GM18868 (cell line): ENCODE measurements around the gene LYPD4.

ENCODE experiments used
- ATAC-seq: cut with Tn5 transposase; IDR thresholded peaks from one replicate; pipeline ENCODE4 v1.9.1; 2021; ENCODE audit warnings: mild to moderate bottlenecking, moderate library complexity; ENCODE audit not compliant: unreplicated experiment

Gene LYPD4, protein sequence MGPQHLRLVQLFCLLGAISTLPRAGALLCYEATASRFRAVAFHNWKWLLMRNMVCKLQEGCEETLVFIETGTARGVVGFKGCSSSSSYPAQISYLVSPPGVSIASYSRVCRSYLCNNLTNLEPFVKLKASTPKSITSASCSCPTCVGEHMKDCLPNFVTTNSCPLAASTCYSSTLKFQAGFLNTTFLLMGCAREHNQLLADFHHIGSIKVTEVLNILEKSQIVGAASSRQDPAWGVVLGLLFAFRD

DNA sequence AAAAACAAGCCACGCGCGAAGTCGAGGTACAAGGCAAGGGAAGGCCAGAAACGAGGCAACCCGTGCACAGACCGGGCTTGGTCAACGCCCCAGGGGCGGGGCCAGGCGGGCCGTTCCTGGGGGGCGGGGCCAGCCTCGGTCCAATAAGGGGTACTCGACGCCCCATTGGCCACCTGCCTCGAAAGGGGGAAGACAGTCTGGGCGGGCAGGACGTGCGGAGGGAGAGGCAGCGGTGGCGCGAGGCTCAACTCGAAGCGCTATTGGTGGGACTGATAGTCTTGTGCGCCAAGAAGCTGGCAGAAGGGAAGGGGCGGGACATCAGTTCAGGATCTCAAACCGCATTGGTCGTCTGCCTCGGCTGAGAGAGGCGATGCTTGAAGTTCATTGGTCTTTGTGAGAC lies at the start of gene LYPD4:
Gene LYPD4 (minus strand): TSS at position 83 of the 400 bp plus-strand sequence. CDS start 5,398 bp downstream, outside the sequence.
- ATAC-seq: no peak

DNA sequence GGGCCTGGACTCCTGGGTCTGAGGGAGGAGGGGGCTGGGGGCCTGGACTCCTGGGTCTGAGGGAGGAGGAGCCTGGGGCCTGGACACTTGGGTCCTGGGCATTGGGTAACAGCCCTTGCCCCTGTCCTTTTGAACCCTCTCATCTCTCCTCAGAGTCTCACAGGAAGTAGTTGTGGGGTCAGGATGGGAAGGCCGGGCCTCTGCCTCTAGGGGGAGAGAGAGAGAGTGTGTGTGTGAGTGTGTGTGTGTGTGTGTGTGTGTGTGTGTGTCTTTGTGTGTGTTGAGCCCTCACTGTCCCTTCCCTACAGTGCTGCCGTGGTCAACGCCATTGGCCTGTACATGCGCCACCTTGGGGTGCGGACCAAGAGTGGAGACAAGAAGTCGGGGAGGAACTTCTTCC lies 49.4 kb upstream of the LYPD4 start:
- ATAC-seq: no peak

DNA sequence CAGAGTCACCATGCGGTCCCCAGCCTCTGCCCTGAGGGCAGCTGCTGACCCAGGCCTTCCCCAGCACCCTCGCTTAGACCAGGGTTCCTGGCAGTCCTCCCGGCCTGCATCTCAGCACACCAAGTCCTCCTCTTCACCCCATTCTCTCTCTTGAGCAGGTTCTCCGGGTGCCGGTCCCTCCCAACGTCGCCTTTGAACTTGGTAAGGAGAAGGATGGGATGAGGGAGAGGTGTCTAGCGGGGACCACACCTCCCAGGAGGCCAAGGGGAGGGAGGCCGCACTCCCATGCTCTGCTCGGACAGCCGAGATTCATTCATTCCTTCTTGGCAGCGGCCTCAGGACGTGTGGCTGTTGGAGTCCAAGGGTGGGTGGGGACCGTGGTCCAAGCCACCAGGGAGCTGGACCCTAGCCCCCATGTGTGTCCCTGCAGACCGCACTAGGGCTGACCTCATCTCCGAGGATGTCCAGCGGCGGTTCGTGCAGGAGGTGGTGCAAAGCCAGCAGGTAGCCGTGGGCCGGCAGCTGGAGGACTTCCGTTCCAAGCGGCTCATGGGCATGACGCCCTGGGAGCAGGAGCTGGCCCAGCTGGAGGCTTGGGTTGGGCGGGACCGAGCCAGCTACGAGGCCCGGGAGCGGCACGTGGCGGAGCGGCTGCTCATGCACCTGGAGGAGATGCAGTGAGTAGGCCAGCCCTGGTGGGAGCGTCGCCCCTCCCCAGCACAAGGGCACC lies 47.9 kb upstream of the LYPD4 start:
- ATAC-seq: no peak

DNA sequence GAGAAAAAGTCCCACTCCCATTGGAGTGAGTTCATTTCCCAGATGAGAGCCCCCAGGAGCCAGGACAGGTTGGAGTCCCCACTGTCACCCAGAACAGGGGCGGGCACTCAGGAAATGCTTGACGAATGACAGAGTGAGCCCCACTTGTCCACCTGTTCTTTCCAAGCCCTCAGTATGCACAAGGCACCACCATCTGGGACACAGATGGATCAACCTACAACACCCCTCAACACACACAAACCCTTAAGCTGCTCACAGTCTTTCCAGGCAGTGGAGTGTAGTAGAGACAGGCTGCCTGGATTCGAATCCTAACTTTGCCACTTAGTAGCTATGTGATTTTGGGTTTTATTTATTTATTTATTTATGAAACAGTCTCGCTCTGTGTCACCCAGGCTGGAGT lies 46.5 kb upstream of the LYPD4 start:
- ATAC-seq: no peak

DNA sequence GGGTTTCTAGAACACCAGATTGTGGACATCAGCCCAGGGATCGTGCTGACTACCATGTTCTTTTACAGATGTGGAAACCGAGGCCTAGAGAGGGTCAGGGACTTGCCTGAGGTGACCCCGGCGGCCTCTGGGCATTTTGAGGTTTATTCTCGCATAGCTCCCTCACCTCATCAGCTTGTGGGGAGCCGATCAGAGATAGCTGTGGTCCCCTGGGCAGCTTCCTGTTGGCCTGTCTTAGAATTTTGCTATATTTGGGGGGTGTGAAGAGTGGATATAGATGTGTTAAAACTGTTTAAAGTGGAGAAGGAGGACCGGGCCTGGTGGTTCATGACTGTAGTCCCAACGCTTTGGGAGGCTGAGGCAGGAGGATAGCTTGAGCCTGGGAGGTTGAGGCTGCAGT lies 45.4 kb upstream of the LYPD4 start:
- ATAC-seq: no peak

DNA sequence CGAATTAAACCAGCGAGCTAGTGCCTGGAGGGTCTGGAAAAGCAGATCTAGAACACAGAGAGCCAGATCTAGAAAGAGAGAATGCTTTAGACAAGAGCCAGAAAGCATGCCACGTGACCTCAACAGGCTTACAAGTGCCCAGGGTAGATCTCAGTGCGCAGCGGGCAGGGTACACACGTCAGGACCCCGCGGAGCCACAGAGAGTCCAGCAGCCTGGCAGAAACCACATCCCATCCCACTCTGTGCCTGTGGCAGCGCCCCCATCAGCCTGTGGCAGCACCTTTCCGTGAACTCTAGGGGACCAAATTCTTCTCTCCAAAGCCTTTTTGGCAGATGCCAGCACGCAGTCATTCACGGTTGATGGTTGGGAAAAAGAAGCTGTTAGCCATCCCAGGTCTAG lies 44.4 kb upstream of the LYPD4 start:
- no peak for ATAC-seq

DNA sequence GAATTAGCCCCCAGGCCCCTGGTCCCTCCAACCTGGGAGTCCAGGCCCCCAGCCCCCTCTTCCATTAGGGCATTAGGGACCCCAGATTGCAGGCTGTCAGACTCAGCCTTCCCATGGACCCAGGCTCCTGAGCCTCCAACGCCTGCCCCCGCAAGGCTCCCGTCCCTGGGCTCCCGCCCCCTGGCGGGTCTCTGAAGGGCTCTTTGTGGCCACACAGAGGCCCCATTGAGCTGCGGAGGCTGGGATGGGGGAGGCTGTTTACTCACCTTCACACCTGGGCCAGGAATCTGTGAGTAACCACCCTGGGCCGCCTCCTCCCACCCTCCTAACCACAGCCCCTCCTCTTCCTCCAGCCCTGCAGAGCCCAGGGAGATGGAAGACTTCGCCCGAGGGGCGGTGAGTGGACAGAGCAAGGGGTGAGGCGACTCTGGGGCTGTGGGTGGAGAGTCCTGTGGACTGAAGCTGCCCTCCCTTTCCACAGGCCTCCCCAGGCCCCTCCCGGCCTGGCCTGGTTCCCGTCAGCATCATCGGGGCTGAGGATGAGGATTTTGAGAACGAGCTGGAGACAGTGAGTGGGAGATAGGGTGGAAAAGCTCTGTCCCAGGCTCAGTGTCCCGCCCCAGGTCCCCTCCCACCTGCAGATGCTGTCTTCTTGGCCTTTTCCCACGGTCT lies 43.4 kb upstream of the LYPD4 start:
- no peak for ATAC-seq

DNA sequence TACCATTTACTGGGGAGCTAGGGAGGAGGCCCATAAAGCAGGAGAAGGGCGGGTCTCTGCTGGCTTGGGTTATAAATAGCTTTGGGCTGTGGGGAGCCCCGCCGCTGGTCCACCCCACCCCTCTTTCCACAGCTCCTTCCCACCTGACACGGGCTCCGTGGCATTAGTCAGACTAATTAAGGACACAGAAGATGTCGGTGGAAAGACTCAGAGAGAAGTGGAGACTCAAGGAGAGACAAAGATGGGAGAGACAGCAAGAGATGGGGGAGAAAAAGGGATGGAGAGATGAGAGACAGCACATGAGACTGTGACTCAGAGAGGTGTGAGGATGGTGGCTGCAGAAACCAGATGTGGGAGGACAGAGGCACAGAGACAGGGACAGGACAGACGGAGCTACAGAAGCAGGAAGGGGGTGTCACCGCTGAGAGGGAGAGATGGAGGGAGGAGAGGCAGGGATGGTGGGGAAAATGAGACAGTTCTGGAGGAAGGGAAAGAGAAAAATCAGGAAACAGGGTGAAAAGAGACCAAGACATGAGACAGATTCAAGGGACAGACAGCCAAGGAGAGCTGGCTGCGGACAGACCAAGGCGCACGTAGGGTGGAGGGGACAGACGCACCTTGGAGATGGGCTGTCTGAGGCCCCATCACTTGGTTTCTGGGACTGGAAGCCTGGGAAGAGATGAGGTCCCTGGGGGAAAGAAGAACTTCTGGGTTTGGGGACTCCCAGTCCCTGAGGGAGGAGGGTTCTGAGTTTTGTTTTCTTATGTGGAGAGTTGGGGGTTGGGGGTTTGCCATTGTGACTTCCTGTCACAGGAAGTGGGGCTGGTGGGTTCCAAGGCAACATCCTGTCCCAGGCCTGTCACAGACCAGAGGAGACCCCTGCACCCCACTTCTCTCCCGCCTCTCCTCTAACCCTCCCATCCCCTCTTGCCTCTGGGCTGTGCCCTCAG lies 42.6 kb upstream of the LYPD4 start:
- no peak for ATAC-seq

DNA sequence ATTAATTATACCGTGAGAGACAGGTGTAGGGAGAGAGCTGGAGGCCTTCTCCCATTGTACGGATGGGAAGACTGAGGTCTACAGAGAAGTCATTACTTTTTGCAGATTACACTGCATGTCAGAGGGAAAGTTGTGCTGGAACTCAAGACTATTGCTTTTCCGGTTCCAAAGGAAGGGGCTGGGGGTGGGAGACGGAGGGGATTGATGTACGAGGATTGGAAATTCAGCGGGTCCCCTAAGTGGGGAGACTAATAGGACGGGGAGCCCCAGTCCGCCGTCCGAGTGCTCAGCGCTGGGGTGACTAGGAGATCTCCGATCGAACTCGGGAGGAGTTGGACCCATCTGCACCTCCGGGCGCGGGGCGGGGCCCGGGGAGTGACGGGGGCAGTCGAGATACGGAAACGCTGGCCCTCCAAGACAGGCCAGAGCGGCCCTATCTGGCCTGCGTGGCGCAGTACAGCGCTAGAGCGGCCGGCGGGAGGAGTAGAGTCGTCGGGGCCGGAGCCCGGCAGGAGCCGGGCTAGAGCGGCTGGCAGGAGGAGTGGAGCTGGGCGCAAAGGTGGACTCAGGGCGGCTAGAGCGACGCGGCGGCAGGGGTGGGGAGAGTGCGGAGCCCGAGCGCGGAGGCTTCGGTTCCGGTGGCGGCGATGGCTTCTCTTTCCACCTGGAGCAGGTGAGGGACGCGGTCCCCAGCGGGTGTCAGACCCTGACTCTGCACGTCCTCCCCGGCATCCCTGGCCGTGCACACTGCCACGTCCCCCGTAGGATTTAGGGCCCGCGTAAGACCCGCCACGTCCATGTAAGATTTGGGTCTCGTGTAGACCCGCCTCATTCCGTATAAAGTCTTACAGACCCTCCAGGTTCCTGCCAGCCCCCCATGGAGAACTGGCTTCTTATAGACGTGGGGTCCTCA lies 39.6 kb upstream of the LYPD4 start:
- peak; percentile 82 for ATAC-seq

DNA sequence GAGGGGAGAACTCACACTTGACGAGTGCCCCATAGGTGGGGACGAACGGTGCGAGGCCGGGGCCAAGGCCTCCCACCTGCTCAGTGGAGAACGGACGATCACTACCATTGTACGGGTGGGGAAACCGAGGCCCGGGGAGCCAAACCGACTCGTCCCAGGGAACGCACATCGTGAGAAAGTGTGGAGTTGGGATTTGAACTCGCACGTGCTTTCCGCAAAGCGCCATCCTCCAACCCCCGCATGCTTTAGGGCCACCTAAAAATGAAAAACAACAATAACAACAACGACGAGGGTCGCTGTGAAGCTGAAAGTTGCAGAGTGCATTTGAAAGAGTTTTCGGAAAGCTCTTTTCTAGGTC lies 39.0 kb upstream of the LYPD4 start:
- ATAC-seq: no peak

DNA sequence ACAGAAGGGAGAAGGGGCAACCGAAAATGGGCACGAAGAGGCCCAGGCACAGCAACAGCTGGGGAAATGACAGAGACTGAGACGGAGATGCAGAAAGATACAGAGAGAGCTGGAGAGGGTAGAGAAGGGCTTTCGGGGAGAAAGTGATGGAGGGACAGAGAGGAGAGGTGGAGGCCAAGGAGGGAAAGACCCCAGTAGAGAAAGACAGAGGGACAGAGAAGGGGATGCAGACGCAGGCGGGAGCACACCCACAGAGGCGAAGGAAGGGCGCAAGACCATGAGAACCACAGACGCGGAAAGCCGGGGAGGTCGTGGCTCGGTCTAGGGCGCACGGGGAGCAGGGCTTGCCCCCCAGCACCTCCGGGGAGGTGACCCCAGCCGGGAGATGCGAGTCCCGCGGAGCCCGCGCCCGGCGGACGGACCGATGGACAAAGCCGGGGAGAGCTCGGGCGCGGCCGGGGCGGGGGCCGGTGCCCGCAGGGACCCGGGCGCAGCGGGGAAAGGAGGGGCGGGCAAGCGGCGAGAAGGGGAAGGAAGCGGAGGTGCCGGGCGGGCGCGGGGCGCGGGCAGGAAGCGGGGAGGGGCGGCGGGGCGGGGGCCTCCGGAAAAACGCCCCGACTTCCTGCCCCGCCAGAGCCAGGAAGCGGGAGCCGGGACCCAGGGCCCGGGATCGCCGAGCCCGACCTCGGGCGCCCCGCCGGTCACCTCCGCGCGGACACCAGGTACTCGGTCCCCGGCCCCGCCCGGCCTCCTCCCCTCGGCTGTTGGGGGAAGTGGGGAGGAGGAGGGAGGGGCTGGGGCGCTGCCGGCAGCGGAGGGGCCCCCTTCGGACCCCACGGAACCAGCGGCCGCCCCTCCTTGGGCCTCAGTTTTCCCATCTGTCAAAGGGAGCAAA lies 38.3 kb upstream of the LYPD4 start, which contains the start of gene ARHGEF1:
Gene ARHGEF1 (plus strand): TSS at position 617 of the 895 bp plus-strand sequence. CDS start 4,899 bp downstream, outside the sequence.
- no peak for ATAC-seq

DNA sequence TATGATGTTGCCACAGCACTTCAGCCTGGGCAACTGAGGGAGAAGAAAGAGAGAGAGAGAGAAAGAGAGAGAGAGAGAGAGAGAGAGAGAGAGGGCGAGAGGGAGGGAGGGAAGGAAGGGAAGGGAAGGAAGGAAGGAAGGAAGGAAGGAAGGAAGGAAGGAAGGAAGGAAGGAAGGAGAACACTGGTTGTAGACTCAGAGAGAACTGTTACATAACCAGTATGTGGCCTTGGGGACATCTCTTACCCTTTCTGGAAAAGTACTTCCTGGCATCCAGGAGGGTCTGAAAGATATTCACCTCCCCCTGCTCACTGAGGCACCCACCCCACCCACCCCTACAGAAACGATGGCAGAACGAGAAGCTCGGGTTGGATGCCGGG lies 35.8 kb upstream of the LYPD4 start:
- no peak for ATAC-seq

DNA sequence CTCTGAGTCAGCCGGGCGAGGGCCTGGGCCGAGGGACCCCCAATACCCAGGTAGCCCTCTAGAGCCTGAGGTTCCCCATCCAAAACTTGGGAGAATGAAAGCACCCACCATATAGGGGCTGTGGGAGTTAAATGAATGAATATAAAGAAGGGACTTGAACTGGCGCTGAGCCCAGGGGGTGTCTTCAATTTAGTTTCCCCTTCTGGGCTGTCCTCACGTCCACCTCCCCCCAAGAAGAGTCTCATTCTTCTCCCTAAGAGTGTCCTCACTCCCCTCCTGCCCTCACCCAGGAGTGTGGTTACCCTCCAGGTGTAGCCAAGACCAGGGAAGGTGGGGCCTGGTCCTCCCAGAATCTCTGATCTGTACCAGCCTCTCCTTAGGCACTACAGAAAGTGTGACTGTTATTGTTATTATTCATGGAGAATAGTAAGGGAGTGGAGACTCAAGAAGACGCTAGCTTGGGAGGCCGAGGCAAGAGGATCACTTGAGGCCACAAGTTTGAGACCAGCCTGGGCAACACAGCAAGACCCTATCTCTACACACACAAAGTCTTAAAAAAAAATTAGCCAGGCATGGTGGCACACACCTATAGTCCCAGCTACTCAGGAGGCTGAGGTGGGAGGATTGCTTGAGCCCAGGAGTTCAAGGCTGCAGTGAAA lies 35.3 kb upstream of the LYPD4 start:
- ATAC-seq: no peak

DNA sequence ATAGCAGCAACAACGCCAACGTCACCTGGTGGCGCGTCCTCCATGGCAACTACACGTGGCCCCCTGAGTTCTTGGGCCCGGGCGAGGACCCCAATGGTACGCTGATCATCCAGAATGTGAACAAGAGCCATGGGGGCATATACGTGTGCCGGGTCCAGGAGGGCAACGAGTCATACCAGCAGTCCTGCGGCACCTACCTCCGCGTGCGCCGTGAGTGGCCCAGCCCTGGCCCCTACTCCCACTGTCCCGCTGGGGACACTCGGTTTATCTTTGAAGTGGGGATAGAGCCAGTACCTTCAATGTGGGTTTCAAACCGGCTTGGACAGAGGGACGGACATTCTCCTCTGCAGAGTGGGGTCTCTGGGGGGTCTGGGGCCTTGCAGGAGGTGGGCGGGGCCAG lies 34.6 kb upstream of the LYPD4 start:
- no peak for ATAC-seq

DNA sequence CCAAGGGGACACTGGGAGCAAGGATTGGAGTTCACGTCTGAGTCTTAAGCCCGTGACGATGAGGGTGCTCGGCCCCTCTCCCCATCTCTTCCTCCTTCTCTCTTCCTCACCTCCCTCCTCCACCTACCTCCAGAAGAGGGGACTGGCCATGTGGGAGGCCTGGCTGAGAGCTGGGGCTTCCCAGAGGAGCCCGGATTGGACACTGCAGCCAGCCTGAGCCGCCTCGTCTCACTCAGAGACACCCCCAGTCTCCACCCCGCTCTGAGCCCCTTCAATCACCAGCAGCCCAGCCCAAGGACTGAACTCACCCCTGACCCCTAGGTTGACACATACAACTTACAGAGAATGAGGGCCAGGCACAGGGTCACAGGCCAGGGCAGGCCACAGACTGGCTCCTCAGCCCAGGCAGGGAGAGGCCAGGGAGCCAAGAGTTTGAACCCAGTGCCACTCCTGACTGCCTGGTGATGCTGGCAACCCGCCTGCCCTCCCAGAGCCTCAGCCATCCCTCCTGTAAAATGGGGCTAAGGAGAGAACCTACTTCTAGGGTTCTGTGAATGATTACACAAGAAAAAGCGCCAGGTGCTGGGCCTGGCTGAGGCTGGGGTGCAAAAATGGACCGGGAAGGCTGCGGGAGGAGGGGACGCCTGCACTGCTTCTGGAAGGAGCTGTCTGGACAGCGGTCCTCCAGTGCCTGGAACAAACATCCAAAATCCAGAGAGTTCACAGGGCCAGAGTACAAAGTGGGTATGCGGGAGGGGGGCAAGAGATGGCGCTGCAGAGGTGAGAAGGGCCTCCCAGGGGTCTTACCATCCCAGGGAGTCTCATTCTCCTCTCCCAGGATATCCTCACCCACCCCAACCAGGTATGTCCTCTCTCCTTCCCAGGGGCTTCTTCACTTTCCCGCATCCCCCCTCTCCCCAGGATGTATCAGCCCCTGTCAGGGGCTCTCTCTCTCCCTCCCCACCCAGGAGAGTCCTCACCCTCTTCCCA lies 33.7 kb upstream of the LYPD4 start:
- ATAC-seq: peak; percentile 27

DNA sequence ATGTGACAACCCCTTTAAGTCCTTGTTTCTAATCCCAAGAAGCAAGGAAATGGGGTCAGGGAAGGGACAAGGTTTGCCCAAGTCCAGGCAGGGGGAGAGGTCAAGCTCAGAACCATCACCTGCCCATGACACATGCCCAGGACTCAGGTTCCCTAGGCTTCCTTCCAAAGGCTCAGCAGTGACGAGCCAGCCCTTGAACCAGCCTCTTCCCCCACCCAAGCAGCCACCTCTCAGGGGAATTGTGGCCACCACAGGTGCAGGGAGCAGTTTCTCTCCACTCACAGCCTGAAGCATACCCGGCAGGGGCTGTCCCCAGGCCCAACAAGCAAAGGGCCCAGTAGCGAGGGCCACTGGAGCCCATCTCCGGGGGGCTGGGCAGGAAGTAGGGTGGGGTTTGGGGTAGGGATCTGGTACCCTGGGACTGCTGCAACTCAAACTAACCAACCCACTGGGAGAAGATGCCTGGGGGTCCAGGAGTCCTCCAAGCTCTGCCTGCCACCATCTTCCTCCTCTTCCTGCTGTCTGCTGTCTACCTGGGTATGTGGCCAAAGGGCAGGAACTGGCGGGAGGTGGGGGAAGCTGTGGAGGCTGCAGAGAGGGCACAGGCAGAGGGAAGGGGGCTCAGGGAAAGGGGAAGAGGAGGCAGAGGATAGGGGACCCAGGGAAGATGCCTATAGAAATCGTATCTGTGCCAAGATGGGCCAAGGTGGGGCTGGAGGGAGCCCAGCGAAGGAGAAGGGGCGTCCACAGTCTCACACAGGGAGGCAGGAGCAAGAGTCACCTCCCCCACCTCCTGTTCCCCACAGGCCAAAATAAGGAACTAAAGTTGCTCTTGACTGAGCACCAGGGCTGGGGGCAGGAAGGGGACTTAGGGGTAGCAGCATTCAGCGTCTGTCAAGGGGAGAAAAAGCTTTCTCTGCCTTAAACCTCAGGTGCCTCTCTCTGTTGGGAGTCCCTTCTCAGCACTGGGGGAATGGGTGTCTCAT lies 32.7 kb upstream of the LYPD4 start, which contains the start of gene CD79A:
Gene CD79A (plus strand): TSS at position 433 of the 986 bp plus-strand sequence. CDS start 26 bp downstream, at position 459.
- peak; percentile 70 for ATAC-seq
